NB4 (cell line): ENCODE results near the gene TIMM8B.

Source experiments
- DNase-seq: peaks from one replicate; pipeline ENCODE4 v3.0.0; 2010; ENCODE audit warnings: low read depth
- H3K4me3 ChIP-seq: one replicate; pipeline ENCODE4 v1.5.1; 2011; ENCODE audit warnings: mild to moderate bottlenecking, low read depth, low read length, moderate library complexity
- CTCF ChIP-seq: IDR thresholded peaks from one replicate; pipeline ENCODE4 v1.5.1; 2012; ENCODE audit warnings: low read depth, low read length
- MYC ChIP-seq: IDR thresholded peaks from 2 replicates; pipeline ENCODE4 v1.6.1; 2011; ENCODE audit warnings: low read depth, low read length
- POLR2A ChIP-seq: IDR thresholded peaks from 2 replicates; pipeline ENCODE4 v1.6.1; 2011; ENCODE audit warnings: mild to moderate bottlenecking; ENCODE audit not compliant: insufficient read length; ENCODE audit errors: extremely low read depth
- TF ChIP-seq, protein P1 (sequence below): IDR thresholded peaks from 2 replicates; pipeline ENCODE4 v1.6.1; 2011; ENCODE audit warnings: low read depth, low read length

Gene TIMM8B

GRCh38 chr11:112123129-112123528, 36.6 kb upstream of the TIMM8B start:
- no peak for DNase-seq
- H3K4me3 ChIP-seq, result no peak overlapping the region

DNA sequence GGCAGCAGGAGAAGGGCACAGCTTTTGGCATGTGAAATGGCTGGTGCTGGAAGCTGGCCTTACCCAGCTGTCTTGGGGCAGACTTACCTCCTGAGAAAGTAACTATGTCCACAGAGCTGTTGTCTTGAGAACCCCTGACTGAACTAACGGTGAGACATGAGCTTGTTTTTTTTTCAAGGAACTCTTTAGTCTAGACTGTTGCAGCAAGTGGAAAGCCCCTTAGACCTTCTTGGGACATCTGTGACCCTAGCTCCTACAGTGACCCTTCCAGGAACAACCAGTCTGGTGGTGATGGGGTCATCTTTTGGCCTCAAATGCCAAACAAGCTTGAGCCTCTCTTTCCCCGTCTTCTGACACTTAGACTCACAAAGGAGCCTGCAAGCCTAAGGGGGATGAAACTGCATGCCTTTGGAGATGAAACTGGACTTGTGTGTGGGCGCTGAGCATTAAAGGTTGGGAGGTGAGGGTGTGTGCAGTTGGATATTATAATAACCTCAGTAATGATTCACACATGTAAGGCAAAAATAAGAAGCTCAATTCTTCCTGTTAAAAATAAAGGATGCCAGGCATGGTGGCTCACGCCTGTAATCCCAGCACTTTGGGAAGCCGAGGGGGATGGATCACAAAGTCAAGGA, 35.5 kb upstream of the TIMM8B start:
- TF ChIP-seq MYC (no peak), CTCF (no peak), POLR2A (no peak)
- TF ChIP-seq, protein P1, sequence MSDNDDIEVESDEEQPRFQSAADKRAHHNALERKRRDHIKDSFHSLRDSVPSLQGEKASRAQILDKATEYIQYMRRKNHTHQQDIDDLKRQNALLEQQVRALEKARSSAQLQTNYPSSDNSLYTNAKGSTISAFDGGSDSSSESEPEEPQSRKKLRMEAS, result no peak
- H3K4me3 ChIP-seq, result no peak overlapping the region
- no peak for DNase-seq

More at GRCh38 chr11:112123129-112123528, 36.6 kb upstream of the TIMM8B start:
- TF ChIP-seq POLR2A, result no peak

DNA sequence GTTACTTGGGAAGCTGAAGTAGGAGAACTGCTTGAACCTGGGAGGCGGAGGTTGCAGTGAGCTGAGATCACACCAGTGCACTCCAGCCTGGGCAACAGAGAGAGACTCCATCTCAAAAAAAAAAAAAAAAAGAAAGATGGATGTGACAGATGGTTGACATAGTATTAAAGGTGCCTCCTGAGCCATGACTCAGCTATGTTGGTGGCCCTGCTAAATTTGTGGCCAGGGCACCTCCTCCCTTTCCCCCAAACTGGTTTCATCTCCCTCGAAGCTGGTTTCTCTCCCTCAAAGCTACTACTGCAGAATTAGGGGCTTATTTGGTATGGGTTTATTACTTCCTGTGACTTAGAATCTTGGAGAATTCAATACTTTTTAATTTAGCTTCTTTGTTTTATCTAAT, 31.6 kb upstream of the TIMM8B start:
- no peak for TF ChIP-seq MYC
- TF ChIP-seq CTCF, result no peak
- TF ChIP-seq, protein P1, result no peak
- TF ChIP-seq POLR2A, result no peak
- no peak for DNase-seq
- no peak overlapping the region for H3K4me3 ChIP-seq

GRCh38 chr11:112115386-112115785, 28.8 kb upstream of the TIMM8B start:
- no peak for DNase-seq
- TF ChIP-seq POLR2A, result no peak
- TF ChIP-seq CTCF, result no peak
- TF ChIP-seq MYC, result no peak
- TF ChIP-seq, protein P1, result no peak
- no peak overlapping the region for H3K4me3 ChIP-seq

DNA sequence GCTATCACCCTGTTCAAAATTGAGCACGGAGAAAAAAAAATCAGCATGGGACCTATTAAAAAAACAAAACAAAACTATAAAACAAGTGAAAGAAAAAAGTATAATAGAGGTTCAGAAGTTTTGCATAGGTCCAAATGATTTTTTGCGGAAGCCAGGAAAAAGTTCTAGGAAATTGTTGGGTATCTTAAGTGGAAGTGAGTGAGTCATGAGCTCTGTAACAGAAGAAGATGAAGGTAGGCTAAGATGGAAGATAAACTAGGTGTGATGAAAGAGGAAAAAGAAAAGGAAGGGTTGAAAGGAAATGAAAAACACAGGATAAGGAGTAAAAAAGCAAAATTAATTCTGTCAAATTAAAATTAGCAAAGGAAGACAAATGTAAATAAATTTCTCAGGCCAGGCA, 27.9 kb upstream of the TIMM8B start:
- TF ChIP-seq POLR2A, result no peak
- no peak for TF ChIP-seq CTCF
- TF ChIP-seq, protein P1, result no peak
- TF ChIP-seq MYC, result no peak
- no peak overlapping the region for H3K4me3 ChIP-seq
- no peak for DNase-seq

GRCh38 chr11:112113539-112114457, 27.2 kb upstream of the TIMM8B start:
- no peak overlapping the region for H3K4me3 ChIP-seq
- TF ChIP-seq CTCF, result peak; percentile 79
- no peak for TF ChIP-seq MYC
- peak; percentile 62 for DNase-seq
